Measurements from ENCODE around the gene MDP1. TPM values are rescaled to one million over a fixed set of nuclear protein-coding genes. Genes with fewer than 3 reads are reported as not detected.
"Not testable (repeated sequence)": the region's sequence is repeated elsewhere in the genome, so short reads cannot be mapped to it uniquely, and the experiment has no call there.

Gene MDP1
- total and polyA plus RNA-seq, 2 experiments from 2014 or later, result 9.8 to 31.1 TPM

- not testable (repeated sequence) for H3K9me3 Mint-ChIP-seq; H3K9me2 ChIP-seq (ENCODE audit: insufficient read depth); H3K4me2 ChIP-seq; H3K4me3 Mint-ChIP-seq; ATAC-seq; H4K20me1 ChIP-seq (replicated peaks; ENCODE audit: insufficient read depth); H3K36me3 ChIP-seq (ENCODE audit: insufficient read depth); H2AFZ ChIP-seq; H3K27me3 ChIP-seq (ENCODE audit: insufficient read depth); H3K27ac Mint-ChIP-seq; H3K4me1 Mint-ChIP-seq; H3K79me2 ChIP-seq (replicated peaks; ENCODE audit: insufficient read depth); H3K27ac ChIP-seq (ENCODE audit: low read depth); H3K36me3 Mint-ChIP-seq (ENCODE audit: low read depth); DNase-seq (ENCODE audit: low spot score); H3K4me3 ChIP-seq
- peaks cover 10% of the 10 kb centered on the region for H3K4me1 ChIP-seq (ENCODE audit: insufficient read depth)
- H3F3A ChIP-seq (replicated peaks; ENCODE audit: low read depth), result peaks cover 11% of the 10 kb centered on the region
- H3K27me3 Mint-ChIP-seq (ENCODE audit: insufficient read depth, low read depth, poor library complexity), result peaks cover 19% of the 10 kb centered on the region
Observed at GRCh38 chr14:24245350-24245749, 29.5 kb upstream of the MDP1 start.

GRCh38 chr14:24243336-24243836, 27.5 kb upstream of the MDP1 start:
- Histone ChIP-seq H3K4me1 (ENCODE audit: insufficient read depth) (peaks cover 10% of the 10 kb centered on the region), H3K27me3 (ENCODE audit: insufficient read depth) (peaks cover 3% of the 10 kb centered on the region; the same call in 1 of the 2 replicates), H2AFZ (peak overlapping the region; percentile 2; the same call in 1 of the 2 replicates), H3K4me2 (peak overlapping the region; percentile 77), H3K79me2 (replicated peaks; ENCODE audit: insufficient read depth) (0 out of 2 replicates have a peak, but pooled peaks cover 2% of the 10 kb centered on the region), H3K4me3 (peak overlapping the region; percentile 98), H3K36me3 (ENCODE audit: insufficient read depth) (no peaks in the 10 kb centered on the region; the same call in 1 of the 2 replicates), H3K27ac (ENCODE audit: low read depth) (peak overlapping the region; percentile 89), H4K20me1 (replicated peaks; ENCODE audit: insufficient read depth) (no peaks in the 10 kb centered on the region; the same call in 1 of the 2 replicates), H3F3A (replicated peaks; ENCODE audit: low read depth) (peaks cover 11% of the 10 kb centered on the region), H3K9me2 (ENCODE audit: insufficient read depth) (no peaks in the 10 kb centered on the region)
- ATAC-seq (no peak; the same call in none of the 3 replicates), DNase-seq (ENCODE audit: low spot score) (peak; percentile 47)
- peak overlapping the region; percentile 99 for H3K27ac Mint-ChIP-seq
- peaks cover 8% of the 10 kb centered on the region for H3K4me1 Mint-ChIP-seq
- H3K9me3 Mint-ChIP-seq, result no peaks in the 10 kb centered on the region
- peaks cover 17% of the 10 kb centered on the region for H3K27me3 Mint-ChIP-seq (ENCODE audit: insufficient read depth, low read depth, poor library complexity)
- H3K36me3 Mint-ChIP-seq (ENCODE audit: low read depth), result peaks cover 26% of the 10 kb centered on the region
- H3K4me3 Mint-ChIP-seq, result peak overlapping the region; percentile 97
- TF ChIP-seq NANOG (IDR thresholded peaks at IDR 0.05; ENCODE audit: borderline replicate concordance) (no peak), CTCF (conservative IDR thresholded peaks at IDR 0.05; ENCODE audit: low read depth in 2 of 2) (no peak), JUNB (IDR thresholded peaks at IDR 0.05; ENCODE audit: unreplicated experiment) (no peak), ZNF462 (CRISPR knock-in tag; IDR thresholded peaks at IDR 0.05) (no peak), ZNF114 (CRISPR knock-in tag; IDR thresholded peaks at IDR 0.05) (no peak), POLR2AphosphoS5 (IDR thresholded peaks at IDR 0.05; ENCODE audit: low read depth) (no peak), STAT1 (IDR thresholded peaks at IDR 0.05; ENCODE audit: unreplicated experiment) (no peak), REST (IDR thresholded peaks at IDR 0.05; ENCODE audit: unreplicated experiment) (no peak), ETS1 (IDR thresholded peaks at IDR 0.05) (no peak)
